Neural progenitor cell (in vitro differentiated cells): ENCODE measurements around the gene SFMBT1.

Experiments
- EZH2 ChIP-seq: fragments of 200-600 bp; sonication (generic); IDR thresholded peaks from 2 replicates; pipeline ENCODE4 v1.6.1; 2017; ENCODE audit warnings: antibody characterized with exemption, mild to moderate bottlenecking, moderate library complexity
- TF ChIP-seq, protein P1 (sequence below): fragments of 200-600 bp; sonication (generic); IDR thresholded peaks from 2 replicates; pipeline ENCODE4 v1.5.1; 2017; ENCODE audit warnings: antibody characterized with exemption, mild to moderate bottlenecking

GRCh38 chr3:52930748-52931147 is 115.1 kb downstream of the SFMBT1 start:
- no peak for TF ChIP-seq EZH2
- TF ChIP-seq, protein P1, sequence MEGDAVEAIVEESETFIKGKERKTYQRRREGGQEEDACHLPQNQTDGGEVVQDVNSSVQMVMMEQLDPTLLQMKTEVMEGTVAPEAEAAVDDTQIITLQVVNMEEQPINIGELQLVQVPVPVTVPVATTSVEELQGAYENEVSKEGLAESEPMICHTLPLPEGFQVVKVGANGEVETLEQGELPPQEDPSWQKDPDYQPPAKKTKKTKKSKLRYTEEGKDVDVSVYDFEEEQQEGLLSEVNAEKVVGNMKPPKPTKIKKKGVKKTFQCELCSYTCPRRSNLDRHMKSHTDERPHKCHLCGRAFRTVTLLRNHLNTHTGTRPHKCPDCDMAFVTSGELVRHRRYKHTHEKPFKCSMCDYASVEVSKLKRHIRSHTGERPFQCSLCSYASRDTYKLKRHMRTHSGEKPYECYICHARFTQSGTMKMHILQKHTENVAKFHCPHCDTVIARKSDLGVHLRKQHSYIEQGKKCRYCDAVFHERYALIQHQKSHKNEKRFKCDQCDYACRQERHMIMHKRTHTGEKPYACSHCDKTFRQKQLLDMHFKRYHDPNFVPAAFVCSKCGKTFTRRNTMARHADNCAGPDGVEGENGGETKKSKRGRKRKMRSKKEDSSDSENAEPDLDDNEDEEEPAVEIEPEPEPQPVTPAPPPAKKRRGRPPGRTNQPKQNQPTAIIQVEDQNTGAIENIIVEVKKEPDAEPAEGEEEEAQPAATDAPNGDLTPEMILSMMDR = no peak
